ENCODE data around the gene OR6N2.

OR6N2 gene, protein sequence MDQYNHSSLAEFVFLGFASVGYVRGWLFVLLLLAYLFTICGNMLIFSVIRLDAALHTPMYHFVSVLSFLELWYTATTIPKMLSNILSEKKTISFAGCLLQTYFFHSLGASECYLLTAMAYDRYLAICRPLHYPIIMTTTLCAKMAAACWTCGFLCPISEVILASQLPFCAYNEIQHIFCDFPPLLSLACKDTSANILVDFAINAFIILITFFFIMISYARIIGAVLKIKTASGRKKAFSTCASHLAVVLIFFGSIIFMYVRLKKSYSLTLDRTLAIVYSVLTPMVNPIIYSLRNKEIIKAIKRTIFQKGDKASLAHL

DNA sequence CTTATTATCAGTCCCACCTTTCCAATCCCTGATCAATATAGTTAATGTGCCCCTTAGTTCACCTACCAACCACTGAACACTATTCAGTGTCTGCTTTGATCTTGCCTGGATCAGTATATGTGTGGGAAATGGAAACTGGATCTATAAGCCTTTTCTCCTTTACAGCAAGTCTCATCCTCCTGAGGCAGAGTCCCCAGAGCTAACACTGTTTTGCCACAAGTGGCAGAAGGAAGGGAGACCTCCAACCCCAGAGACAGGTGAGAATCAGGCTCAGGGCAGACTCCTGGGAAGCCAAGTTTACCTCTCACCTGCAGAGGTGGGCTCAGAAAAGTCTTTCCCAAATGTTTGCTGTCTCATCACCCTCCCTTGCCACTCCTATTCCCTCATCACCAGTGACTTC is at the start of gene OR6N2:
OR6N2 (minus strand) TSS at position 101 of the 400 bp plus-strand sequence. CDS start 3,569 bp downstream, outside the sequence.
- no peak for DNase-seq
- no peaks in the 10 kb centered on the region for H3K27me3 Mint-ChIP-seq
- H3K4me1 Mint-ChIP-seq: no peaks in the 10 kb centered on the region
- no peak within 1 kb of the TSS for H3K27ac Mint-ChIP-seq
- H3K36me3 Mint-ChIP-seq: no peaks in the 10 kb centered on the region
- CTCF ChIA-PET: no interaction called here
- no peak within 1 kb of the TSS for H3K4me3 Mint-ChIP-seq
- H3K9me3 Mint-ChIP-seq: no peaks in the 10 kb centered on the region

DNA sequence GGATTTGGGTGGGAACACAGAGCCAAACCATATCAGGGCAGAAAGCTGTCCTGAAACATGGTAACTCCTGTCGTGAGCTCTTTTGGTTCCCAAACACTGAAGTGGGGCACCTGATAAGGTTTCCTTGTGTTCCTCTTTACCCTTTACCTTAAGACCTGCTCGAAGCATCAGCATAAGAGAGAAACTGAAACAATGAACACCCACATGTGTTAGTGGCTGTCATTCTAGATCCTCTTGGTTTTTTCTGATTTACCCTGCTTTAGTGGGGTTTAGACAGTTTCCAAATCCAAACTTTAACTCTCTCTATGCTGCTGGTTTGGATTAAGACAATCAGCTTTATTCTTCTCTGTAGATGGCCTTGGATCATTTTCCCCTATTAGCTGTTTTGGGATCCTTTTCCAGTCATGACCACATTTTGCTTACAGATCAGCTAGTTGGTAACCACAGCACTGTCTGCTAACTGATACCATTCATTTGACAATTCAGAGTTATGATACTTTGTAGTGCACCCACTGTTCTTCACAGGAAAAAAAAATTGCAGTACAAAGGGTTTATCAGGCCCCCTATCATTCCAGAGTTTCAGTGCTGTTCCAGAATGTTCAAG is 49.2 kb upstream of the OR6N2 start:
- DNase-seq: no peak
- peaks cover 15% of the 10 kb centered on the region for H3K9me3 Mint-ChIP-seq
- H3K27me3 Mint-ChIP-seq: peaks cover 4% of the 10 kb centered on the region
- H3K4me1 Mint-ChIP-seq: peaks cover 2% of the 10 kb centered on the region
- peak overlapping the region; percentile 2 for H3K27ac Mint-ChIP-seq
- CTCF ChIA-PET: interaction anchor here (0.6 kb wide), 1 partner anchor 8 kb away, joined by 3 read pairs; no protein-coding TSS in a partner anchor
- no peak overlapping the region for H3K4me3 Mint-ChIP-seq
- peaks cover 1% of the 10 kb centered on the region for H3K36me3 Mint-ChIP-seq

DNA sequence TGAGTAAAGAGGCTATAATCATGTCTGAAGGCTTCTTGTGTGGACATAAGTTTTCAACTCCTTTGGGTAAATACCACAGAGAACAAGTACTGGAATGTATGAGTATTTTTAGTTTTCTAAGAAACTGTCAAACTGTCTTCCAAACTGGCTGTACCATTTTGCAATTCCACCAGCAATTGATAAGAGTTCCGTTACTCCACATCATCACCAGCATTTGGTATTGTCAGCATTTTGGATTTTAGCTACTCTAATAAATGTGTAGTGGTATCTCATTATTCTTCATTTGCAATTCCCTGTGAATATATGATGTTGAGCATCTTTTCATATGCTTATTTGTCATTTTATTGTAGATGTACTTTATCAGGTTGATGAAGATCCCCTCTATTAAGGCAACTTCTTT is 40.7 kb upstream of the OR6N2 start:
- Mint-ChIP-seq H3K27me3 (no peaks in the 10 kb centered on the region), H3K4me1 (peaks cover 20% of the 10 kb centered on the region), H3K36me3 (peaks cover 1% of the 10 kb centered on the region), H3K27ac (no peak overlapping the region), H3K9me3 (no peaks in the 10 kb centered on the region), H3K4me3 (no peak overlapping the region)
- CTCF ChIA-PET: no interaction called here
- no peak for DNase-seq

DNA sequence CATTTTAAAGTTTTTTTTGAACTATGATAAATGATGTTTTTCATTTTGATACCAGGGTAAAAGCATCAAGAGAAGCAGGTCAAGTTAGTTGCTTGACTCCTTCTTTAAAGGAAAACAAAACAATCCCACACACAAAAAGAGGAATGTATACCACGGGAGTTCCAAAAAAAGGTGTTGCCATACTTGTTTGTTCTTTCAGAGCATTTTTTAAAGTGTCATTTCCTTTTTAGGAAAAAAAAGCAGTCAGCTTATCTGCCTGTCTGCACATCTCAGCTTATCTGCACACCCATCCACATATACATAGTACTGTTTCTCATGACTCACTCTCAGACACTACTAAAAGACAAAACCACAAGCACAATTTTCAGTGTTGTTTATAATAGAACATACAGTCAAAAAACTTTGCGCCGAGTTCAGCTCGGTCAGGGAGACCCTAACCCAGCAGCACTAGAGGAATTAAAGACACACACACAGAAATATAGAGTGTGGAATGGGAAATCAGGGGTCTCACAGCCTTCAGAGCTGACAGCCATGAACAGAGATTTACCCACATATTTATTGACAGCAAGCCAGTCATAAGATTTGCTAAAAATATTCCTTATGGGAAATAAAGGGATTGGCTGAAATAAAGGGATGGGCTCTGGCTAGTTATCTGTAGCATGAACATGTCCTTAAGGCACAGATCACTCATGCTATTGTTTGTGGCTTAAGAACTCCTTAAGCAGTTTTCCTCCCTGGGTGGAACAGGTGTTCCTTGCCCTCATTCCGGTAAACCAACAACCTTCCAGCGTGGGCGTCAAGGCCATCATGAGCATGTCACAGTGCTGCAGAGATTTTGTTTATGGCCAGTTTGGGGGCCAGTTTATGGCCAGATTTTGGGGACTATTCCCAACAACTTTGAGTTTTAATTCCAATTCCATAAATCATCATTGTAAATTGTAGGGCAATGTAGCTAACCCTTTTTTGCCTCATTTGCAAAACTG is 38.7 kb upstream of the OR6N2 start:
- CTCF ChIA-PET: interaction anchor here (0.6 to 0.9 kb wide), 2 partner anchors 19 to 253 kb away, joined by 3 read pairs; no protein-coding TSS in a partner anchor
- H3K4me3 Mint-ChIP-seq: no peak overlapping the region
- peak; percentile 22 for DNase-seq
- no peaks in the 10 kb centered on the region for H3K27me3 Mint-ChIP-seq
- peak overlapping the region; percentile 82 for H3K27ac Mint-ChIP-seq
- peaks cover 20% of the 10 kb centered on the region for H3K4me1 Mint-ChIP-seq
- no peaks in the 10 kb centered on the region for H3K9me3 Mint-ChIP-seq
- H3K36me3 Mint-ChIP-seq: peaks cover 1% of the 10 kb centered on the region

DNA sequence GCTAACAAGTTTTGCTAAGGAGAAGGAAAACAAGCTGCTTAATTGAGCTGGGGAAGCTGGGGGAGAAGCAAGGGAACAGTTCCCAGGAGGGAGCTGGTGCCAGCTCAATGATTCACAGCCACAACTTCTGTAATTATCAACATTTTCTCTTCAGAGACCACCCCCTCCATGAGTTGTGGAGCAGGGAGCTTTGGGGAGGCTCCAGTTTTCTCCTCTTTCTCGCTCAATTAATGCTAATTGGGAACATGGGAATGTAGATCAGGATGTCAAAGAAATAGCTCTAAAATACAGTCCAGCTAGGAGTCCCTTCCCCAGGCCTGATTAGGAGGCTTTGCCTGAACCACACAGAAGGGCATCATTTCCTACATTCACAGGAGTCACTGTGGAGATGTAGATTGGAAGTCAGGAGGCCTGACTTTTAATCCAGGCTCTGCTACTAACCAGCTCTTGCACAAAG is 38.0 kb upstream of the OR6N2 start:
- DNase-seq: no peak
- H3K27ac Mint-ChIP-seq: peak overlapping the region; percentile 82
- H3K9me3 Mint-ChIP-seq: no peaks in the 10 kb centered on the region
- peaks cover 1% of the 10 kb centered on the region for H3K36me3 Mint-ChIP-seq
- peaks cover 20% of the 10 kb centered on the region for H3K4me1 Mint-ChIP-seq
- CTCF ChIA-PET: interaction anchor here (0.6 to 1.4 kb wide), 4 partner anchors 10 to 253 kb away, joined by 3 to 4 read pairs (median 3); no protein-coding TSS in a partner anchor
- H3K4me3 Mint-ChIP-seq: no peak overlapping the region
- H3K27me3 Mint-ChIP-seq: no peaks in the 10 kb centered on the region

DNA sequence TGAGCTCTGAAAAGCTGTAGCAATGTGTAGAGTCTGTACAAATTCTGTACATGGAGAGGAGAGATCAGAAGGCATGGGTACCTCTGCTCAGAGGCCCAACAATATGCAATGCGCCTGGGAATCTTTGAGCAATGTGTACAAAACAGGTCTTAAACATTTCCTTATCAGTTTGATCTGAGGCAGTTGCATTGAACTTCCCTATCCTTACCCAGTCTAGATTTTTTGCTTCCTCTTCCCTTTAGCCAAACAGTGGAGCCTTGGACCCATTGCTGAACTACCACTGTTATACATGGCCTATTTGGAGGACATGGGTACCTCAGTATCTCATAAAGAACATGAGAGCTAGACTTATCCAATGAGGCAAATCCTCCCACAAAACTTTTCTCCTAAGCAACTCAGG is 37.6 kb upstream of the OR6N2 start:
- CTCF ChIA-PET: interaction anchor here (0.6 to 1.4 kb wide), 3 partner anchors 10 to 39 kb away, joined by 3 to 4 read pairs (median 3); no protein-coding TSS in a partner anchor

DNA sequence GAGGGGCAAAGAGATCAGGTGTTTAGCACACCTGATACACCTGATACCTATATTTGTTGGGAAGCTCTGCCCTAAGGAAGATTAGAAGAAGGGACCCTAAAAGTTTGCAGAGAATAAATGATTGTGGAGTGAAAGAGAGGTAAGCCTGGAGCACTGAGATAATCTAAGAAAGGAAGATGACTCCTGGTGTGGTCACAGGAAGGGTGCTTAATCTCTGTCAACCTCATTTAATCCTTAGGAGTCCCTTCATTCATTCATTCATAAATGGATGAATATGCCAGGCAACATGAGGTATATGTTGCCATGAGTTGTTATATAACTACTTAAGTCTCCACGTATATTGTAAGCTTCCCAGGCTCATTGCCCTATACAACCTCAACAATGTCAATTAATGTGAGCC is 34.0 kb upstream of the OR6N2 start:
- H3K9me3 Mint-ChIP-seq: no peaks in the 10 kb centered on the region
- DNase-seq: no peak
- no peak overlapping the region for H3K4me3 Mint-ChIP-seq
- H3K27me3 Mint-ChIP-seq: no peaks in the 10 kb centered on the region
- CTCF ChIA-PET: no interaction called here
- peaks cover 21% of the 10 kb centered on the region for H3K4me1 Mint-ChIP-seq
- no peak overlapping the region for H3K27ac Mint-ChIP-seq
- peaks cover 1% of the 10 kb centered on the region for H3K36me3 Mint-ChIP-seq

More for the DNA sequence above, 37.6 kb upstream of the OR6N2 start:
- Mint-ChIP-seq H3K9me3 (no peaks in the 10 kb centered on the region), H3K36me3 (peaks cover 1% of the 10 kb centered on the region), H3K4me1 (peaks cover 20% of the 10 kb centered on the region), H3K27me3 (no peaks in the 10 kb centered on the region), H3K4me3 (no peak overlapping the region), H3K27ac (no peak overlapping the region)
- no peak for DNase-seq

DNA sequence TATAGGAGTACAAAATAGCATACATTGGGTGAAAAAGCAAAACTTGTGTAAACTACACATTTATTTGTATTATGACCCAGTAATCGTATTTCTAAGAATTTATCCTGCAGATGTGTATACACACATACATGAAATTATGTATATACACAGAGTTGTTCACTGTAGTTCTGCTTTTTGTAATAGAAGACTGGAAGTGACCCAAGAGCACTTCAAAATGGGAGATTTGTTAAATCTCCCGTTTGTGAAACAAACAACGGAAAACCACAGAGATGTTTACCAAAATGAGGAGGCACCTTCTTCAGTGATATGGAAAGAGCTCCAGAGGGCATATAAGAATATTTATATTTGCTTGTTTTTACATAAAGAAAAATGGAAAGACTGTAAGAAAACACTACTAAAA is 32.2 kb upstream of the OR6N2 start:
- Mint-ChIP-seq H3K4me3 (no peak overlapping the region), H3K36me3 (no peaks in the 10 kb centered on the region), H3K27me3 (peaks cover 5% of the 10 kb centered on the region), H3K4me1 (peaks cover 3% of the 10 kb centered on the region), H3K9me3 (no peaks in the 10 kb centered on the region), H3K27ac (no peak overlapping the region)
- CTCF ChIA-PET: no interaction called here
- DNase-seq: no peak

DNA sequence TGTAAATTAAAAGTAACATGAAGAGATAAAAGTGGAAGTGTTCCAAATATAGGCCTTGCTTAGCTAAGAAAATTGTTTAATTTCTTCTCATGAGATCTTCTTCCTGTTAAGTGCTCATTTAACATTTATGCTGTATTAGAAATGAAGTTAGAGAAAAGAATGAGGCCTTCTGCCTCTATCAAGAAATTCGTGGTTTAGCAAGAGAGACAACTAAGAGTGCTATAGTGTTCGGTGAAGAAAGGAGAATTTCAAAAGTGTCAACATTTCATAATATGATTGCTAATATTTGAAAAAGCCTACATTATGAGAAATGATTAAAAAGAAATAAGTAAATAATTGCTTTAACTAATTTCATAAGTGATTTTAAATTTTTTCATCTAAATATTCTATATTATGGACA is 31.3 kb upstream of the OR6N2 start:
- Mint-ChIP-seq H3K4me3 (no peak overlapping the region), H3K4me1 (peaks cover 3% of the 10 kb centered on the region), H3K27ac (no peak overlapping the region), H3K36me3 (no peaks in the 10 kb centered on the region), H3K9me3 (no peaks in the 10 kb centered on the region), H3K27me3 (peaks cover 8% of the 10 kb centered on the region)
- CTCF ChIA-PET: no interaction called here
- DNase-seq: no peak

DNA sequence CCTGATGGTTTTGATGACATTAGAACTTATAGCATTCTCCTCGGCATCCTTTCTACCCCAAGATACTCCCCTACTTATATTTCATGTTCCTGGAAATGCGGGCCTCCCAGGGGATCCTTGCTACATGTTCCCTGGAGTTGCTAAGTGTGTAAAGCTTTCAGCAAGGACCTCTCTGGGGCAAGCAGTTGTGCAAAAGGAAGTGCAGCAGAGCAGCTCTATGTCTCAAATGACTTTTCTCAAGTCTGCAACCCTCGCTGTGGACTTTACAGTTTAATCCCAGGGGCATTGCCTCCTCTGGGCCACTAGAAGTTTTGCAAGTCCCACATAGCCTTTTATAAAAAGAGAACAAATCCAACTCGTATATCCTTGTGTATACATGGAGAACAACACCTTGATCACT is 29.3 kb upstream of the OR6N2 start:
- DNase-seq: no peak
- CTCF ChIA-PET: interaction anchor here (0.6 kb wide), 1 partner anchor 13 kb away, joined by 3 read pairs; no protein-coding TSS in a partner anchor
- Mint-ChIP-seq H3K36me3 (no peaks in the 10 kb centered on the region), H3K27ac (no peak overlapping the region), H3K9me3 (no peaks in the 10 kb centered on the region), H3K4me1 (peaks cover 3% of the 10 kb centered on the region), H3K4me3 (no peak overlapping the region), H3K27me3 (peaks cover 10% of the 10 kb centered on the region)

DNA sequence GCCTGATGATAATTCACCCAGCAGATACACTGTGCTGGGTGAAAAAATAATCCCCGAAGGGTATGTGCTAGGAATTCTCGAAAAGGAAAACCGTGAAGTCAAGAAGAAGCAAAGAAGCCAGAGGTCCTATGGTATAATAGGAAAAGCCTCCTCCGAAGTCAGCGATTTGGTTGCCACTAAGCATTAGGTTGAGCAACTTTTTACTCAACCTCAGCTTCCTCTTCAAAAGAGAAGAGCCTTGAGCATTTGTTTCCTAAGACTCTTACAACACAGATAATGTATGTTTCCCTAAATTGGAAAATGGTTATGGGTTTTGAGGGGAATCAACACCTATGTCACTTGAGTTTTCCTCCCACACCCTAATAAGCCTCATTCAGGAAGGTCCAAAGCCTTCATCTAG is 28.9 kb upstream of the OR6N2 start:
- Mint-ChIP-seq H3K27ac (no peak overlapping the region), H3K36me3 (no peaks in the 10 kb centered on the region), H3K27me3 (peaks cover 10% of the 10 kb centered on the region), H3K4me1 (peaks cover 3% of the 10 kb centered on the region), H3K4me3 (no peak overlapping the region), H3K9me3 (no peaks in the 10 kb centered on the region)
- DNase-seq: no peak
- CTCF ChIA-PET: no interaction called here

DNA sequence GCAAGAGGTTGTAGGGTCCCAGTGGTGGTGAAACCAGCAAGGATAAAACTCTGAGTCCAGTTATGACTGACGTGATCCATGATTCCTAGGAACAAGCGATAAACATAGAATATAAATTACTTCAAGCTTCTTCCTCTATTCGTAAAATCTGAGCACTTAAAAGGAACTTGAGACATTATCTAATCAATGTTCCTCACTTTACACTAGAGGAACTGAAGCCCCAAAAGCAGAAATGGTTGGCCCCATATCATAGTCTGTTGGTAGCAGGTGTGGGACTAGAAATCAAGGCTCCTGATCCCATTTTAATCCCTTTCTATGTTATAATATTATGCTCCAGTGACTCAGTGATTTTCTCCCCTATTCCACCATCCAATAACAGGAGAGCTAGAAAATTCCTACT is 28.3 kb upstream of the OR6N2 start:
- H3K4me3 Mint-ChIP-seq: no peak overlapping the region
- no peaks in the 10 kb centered on the region for H3K9me3 Mint-ChIP-seq
- peaks cover 10% of the 10 kb centered on the region for H3K27me3 Mint-ChIP-seq
- no peak overlapping the region for H3K27ac Mint-ChIP-seq
- H3K4me1 Mint-ChIP-seq: peaks cover 3% of the 10 kb centered on the region
- no peak for DNase-seq
- CTCF ChIA-PET: interaction anchor here (1.4 kb wide), 1 partner anchor 9 kb away, joined by 3 read pairs; no protein-coding TSS in a partner anchor
- H3K36me3 Mint-ChIP-seq: no peaks in the 10 kb centered on the region

DNA sequence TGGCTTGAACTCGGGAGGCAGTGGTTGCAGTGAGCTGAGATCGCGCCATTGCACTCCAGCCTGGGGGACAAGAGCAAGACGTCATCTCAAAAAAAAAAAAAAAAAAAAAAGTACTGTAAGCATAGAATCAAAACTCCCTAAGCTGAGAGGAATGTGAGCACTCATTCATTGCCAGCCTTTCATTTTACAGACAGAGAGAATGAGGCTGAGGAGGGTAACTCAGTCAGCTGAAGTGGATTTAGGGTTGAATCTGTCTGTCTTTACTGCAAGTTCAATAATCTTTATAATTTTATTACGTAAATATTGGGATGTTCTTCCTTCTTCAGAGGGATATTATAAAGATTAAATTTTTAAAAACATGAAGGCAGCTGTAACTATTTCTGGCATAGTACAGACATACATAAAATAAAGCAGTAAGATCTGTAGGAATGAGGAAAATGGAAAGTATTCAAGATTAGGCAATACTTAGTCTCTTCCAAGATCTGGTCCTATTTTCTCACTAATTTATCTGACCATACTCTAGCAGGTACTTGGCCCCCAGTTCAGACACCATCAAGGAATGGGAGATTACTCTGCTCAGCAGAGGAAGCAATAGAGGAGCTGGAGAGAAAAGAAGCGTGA is 26.0 kb upstream of the OR6N2 start:
- DNase-seq: no peak

More for the DNA sequence above, 26.0 kb upstream of the OR6N2 start:
- no peaks in the 10 kb centered on the region for H3K36me3 Mint-ChIP-seq
- no peaks in the 10 kb centered on the region for H3K9me3 Mint-ChIP-seq
- H3K27me3 Mint-ChIP-seq: peaks cover 14% of the 10 kb centered on the region
- H3K27ac Mint-ChIP-seq: no peak overlapping the region
- H3K4me3 Mint-ChIP-seq: no peak overlapping the region
- no peaks in the 10 kb centered on the region for H3K4me1 Mint-ChIP-seq
- CTCF ChIA-PET: interaction anchor here (1.2 kb wide), 1 partner anchor 11 kb away, joined by 3 read pairs; no protein-coding TSS in a partner anchor

All from activated naive CD4-positive, alpha-beta T cell treated with anti-CD3 and anti-CD28 coated beads, Interleukin-2, amount 10 ng/mL, durations not matched to agents 7 days and 5 days (primary cell).